Activated T-helper 1 cell treated with Interleukin-2 at 50 U/mL for 16 hours (primary cell): Measurements from ENCODE around the gene THUMPD2.

ENCODE experiments used
- DNase-seq: peaks from one replicate; pipeline ENCODE4 v3.0.0-alpha.2; 2020; ENCODE audit warnings: low read depth

THUMPD2 gene

GRCh38 chr2:39718483-39718882 is 60.6 kb downstream of the THUMPD2 start:
- no peak for DNase-seq

GRCh38 chr2:39717067-39717466 is 62.0 kb downstream of the THUMPD2 start:
- DNase-seq, result no peak

- DNase-seq, result no peak
Measured at GRCh38 chr2:39715822-39716221, 63.2 kb downstream of the THUMPD2 start.

- no peak for DNase-seq
Measured at GRCh38 chr2:39715095-39715494, 64.0 kb downstream of the THUMPD2 start.

- DNase-seq, result no peak
Measured at GRCh38 chr2:39712953-39713352, 66.1 kb downstream of the THUMPD2 start.

DNA sequence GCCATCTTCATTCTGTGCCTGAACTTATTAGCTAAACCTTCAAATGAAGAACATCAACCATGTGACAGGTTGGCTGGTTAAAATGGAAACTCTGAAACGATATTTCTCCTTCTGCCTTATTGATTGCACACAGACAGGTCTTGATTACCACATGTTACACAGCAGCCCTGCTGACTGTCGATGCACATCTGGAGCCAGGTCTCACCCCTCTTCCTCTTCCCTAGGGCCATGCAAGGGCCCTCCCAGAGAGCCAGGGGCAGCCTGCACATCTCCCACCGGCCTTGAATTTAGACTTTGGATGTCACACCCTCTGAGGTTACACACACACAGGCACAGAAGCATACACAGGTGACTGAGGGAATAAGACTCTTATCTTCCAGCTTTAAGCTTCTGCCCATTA is 68.3 kb downstream of the THUMPD2 start:
- DNase-seq, result no peak

- no peak for DNase-seq
Measured at GRCh38 chr2:39708003-39708402, 71.1 kb downstream of the THUMPD2 start.

- DNase-seq, result no peak
Measured at GRCh38 chr2:39706945-39707344, 72.1 kb downstream of the THUMPD2 start.

- DNase-seq, result no peak
Measured at GRCh38 chr2:39706312-39706711, 72.7 kb downstream of the THUMPD2 start.

- DNase-seq, result no peak
Measured at GRCh38 chr2:39705638-39706037, 73.4 kb downstream of the THUMPD2 start.

GRCh38 chr2:39704540-39704939 is 74.5 kb downstream of the THUMPD2 start:
- DNase-seq, result no peak

- DNase-seq, result no peak
Measured at GRCh38 chr2:39703181-39703872, 75.7 kb downstream of the THUMPD2 start.

DNA sequence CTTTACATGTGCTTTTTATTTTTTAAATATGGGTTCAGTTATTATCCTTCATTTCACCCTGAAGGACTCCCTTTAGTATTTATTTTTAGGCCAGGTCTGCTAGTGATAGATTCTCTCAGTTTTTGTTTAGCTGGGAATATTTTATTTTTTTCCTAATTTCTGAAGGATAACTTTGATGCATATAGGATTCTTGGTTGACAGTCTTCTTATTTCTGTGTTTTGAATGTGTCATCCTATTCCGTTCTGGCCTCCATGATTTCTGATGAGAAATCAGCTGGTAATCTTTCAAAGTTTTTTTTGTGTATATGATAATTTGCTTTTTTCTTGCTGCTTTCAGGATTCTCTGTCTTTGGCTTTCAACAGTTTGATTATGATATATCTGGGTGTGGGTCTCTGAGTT is 77.9 kb downstream of the THUMPD2 start:
- DNase-seq, result no peak

GRCh38 chr2:39697454-39697853 is 81.6 kb downstream of the THUMPD2 start:
- no peak for DNase-seq

DNA sequence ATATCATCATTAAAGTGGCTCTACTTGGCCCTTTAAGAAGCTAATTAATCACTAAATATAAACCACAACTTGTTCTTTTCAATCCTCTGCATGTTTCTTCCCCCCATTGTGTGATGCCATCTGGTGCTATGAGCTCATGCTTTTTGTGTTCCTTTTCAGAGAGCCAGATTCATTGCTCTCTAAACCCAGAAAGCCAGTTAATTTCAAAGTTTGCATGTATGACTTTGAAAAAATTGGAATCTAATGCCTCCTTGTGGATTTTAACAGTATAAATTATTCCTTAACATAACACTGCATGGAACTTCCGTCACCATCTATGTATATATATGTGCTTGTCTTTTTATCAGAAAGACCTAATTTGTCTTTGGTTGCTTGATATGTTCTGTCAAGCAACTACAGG is 82.2 kb downstream of the THUMPD2 start:
- DNase-seq, result no peak

DNA sequence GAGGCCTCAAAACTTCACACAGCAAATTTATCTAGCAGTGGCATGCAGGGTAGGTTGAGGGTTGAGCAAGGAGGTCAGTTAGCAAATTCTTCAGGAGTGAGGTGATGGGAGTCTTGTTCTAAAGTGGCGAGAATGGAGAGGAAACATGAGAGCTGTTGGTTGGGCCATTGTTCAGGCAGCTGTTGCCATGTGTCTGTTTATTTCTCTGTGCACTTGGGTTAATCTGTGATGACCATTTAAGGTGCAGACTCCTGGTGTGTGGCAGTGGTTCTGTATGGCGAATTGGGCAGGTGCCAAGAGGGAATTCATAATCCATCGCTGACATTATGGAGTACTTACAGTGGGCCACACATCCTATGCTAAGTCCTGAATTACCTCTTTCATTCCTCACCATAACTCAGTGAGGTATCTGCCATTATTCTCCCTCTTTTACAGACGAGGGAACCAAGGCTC is 82.9 kb downstream of the THUMPD2 start:
- DNase-seq, result no peak

DNA sequence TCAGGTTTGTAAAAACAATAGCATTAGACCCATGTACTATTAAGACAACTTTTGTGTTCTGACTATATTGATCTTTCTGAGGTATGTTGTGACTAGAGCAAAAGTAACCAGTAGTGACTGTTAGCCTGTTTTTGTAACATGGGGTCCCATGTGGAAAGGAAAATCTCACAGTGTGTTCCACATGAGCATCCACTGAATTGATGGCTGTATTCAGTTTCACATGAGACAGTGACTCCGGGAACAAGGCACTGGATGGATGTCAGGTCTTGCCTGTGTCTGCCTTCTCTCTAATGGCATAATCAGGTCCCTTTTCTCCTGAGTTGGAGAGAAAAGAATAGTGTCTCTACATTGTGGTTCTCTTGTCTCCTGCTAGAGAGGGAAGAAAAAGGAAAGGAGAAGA is 85.8 kb downstream of the THUMPD2 start:
- no peak for DNase-seq

GRCh38 chr2:39689876-39690275 is 89.2 kb downstream of the THUMPD2 start:
- DNase-seq, result no peak

DNA sequence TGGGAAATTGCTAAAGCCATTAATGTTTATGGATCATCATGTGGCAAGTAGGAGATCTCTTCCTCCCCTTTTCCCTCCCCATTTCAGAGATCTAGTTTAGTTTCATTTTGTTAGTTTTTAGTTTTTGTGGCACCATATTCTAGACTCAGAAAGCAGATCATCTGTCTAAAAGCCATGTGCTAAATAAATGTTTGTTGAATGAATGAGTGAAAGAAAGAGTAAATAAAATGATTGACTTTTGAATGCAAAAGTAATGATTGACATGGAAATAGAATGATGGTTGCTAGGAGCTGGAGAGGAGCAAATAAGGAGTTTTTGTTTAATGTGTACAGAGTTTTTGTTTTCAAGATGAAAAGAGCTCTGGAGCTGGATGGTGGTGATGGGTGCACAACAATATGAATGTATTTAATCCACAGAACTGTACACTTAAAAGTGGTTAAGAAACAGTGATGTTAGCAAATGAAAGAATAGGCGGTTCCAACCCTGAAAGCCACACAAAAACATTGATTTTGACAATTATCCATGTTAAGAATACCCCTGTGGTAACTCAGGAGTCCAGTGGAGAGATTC is 89.7 kb downstream of the THUMPD2 start:
- no peak for DNase-seq

DNA sequence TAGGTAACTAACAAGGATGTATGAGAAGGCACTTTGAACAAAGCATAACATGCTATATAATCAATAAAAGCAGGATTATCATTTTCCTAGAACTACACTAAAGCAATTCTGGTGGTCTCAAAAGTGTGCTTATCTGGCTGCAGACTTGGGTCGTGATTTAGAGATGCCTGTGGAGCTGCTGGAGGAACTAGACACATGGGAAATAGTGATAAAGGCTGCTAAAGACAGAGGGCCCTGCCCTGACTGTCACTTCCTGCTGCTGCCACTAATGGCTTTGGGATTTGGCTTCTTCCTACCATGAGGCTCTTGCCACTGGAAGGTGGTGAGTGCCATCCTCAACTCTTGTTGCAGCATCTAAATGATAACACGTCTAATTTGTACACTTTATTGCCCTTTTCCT is 90.9 kb downstream of the THUMPD2 start:
- DNase-seq, result no peak

DNA sequence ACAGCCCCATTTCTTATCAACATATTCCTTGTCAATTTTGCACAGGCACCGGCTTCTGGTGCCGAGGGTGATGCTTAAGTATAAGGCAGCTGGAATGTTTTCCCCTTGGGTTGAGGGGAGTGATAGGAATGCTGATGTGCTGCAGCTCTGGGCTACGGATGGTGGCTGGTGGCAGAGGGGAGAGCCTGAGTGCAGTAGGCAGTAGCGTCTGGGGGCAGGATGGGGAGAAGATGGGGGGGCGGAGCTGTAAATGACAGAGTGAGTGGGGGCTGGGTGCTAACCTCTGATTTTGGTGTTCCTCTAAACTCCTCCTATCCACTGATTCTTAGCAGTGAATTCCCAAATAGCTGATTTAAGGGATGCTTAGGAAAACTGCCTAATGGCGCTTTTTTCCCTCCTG is 92.6 kb downstream of the THUMPD2 start:
- DNase-seq, result no peak
